ENCODE data around the gene ADCY4. TPM values are rescaled to one million over a fixed set of nuclear protein-coding genes. Genes with fewer than 3 reads are reported as not detected.
A peak's percentile ranks its signal among the peaks of the same experiment; 100 is the strongest.

Gene ADCY4
- total and polyA plus RNA-seq, 2 of the 13 experiments (the other 11 are each of a cell fraction or from before 2014, with no cell fraction given): 0.03 TPM; not detected in 1

DNA sequence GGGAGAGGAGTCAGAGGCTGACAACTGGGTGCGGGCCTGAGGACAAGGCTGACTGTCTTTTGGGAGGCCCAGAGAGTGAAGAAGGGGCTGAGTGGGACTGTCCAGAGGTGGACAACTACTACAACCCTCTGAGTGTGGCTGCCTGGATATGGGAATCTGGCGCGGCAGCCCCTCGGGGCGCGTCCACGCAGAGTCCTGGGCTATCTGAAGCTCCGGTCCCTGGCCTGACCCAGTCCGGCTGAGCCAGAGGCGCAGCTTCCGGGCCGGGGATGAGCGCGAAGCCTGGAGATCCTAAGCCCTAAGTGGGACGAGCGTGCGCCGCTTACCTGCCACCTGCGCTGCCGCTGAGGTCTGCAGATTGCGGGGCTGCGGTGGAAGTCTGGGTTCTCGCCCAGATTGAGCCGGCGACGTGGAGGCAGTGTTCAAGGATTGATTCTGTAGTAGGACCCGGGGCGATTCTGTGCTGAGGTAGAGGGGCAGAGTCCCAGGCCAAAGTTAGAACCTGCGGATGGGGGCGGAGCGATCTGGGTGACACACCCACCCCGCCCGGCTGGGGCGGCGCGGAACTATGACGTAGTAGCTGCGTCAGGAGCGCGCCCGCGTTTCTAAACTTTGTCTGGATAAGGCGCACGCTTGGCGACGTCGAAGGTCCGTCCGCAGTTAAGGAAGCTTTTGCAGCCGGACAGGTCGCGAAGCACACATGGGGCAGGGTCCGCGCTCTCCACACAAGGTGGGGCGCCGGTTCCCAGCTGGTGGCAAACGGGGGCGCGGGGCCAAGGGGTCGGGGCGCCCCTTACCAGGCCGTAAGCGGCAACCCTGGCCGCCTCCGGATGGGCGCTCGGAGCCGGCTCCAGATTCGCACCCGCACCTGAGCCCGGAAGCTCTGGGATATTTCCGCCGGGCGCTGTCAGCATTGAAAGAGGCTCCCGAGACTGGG lies 35.3 kb downstream of the ADCY4 start, which contains the start of the genes DHRS1 and NOP9 (continued):
- TF ChIP-seq, protein P1, sequence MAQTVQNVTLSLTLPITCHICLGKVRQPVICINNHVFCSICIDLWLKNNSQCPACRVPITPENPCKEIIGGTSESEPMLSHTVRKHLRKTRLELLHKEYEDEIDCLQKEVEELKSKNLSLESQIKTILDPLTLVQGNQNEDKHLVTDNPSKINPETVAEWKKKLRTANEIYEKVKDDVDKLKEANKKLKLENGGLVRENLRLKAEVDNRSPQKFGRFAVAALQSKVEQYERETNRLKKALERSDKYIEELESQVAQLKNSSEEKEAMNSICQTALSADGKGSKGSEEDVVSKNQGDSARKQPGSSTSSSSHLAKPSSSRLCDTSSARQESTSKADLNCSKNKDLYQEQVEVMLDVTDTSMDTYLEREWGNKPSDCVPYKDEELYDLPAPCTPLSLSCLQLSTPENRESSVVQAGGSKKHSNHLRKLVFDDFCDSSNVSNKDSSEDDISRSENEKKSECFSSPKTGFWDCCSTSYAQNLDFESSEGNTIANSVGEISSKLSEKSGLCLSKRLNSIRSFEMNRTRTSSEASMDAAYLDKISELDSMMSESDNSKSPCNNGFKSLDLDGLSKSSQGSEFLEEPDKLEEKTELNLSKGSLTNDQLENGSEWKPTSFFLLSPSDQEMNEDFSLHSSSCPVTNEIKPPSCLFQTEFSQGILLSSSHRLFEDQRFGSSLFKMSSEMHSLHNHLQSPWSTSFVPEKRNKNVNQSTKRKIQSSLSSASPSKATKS (CRISPR knock-in tag; IDR thresholded peaks at IDR 0.05): 0 out of 2 replicates have a peak, but pooled peaks have one; percentile 60
- TF ChIP-seq CBX2 (IDR thresholded peaks at IDR 0.05; ENCODE audit: low read depth, low read length) (no peak; the same call in 1 of the 2 replicates), CBX2 (CRISPR knock-in tag; IDR thresholded peaks at IDR 0.05; ENCODE audit: low read depth) (no peak), ZBTB42 (CRISPR knock-in tag; IDR thresholded peaks at IDR 0.05) (peak; percentile 89), NKX3-1 (CRISPR knock-in tag; IDR thresholded peaks at IDR 0.05) (0 out of 2 replicates have a peak, but pooled peaks have one; percentile 88), SOX6 (IDR thresholded peaks at IDR 0.05) (no peak), SOX6 (CRISPR knock-in tag; IDR thresholded peaks at IDR 0.05) (peak; percentile 85), RBAK (CRISPR knock-in tag; IDR thresholded peaks at IDR 0.05) (peak; percentile 84), SOX13 (IDR thresholded peaks at IDR 0.05) (peak; percentile 46), SOX13 (CRISPR knock-in tag; conservative IDR thresholded peaks at IDR 0.05 in 1 of 2, IDR thresholded peaks at IDR 0.05 in 1 of 2) (peak in 1 of 2 experiments; percentile 75; a peak in 3 of 4 replicates), MLXIP (CRISPR knock-in tag; IDR thresholded peaks at IDR 0.05; ENCODE audit: borderline replicate concordance) (peak; percentile 55; the same call in 1 of the 2 replicates), AGO1 (IDR thresholded peaks at IDR 0.05; ENCODE audit: low read depth, low read length, poor library complexity, severe bottlenecking) (peak; percentile 95), ZMYM3 (CRISPR knock-in tag; IDR thresholded peaks at IDR 0.05) (peak; percentile 80; the same call in 1 of the 2 replicates), ISX (CRISPR knock-in tag; conservative IDR thresholded peaks at IDR 0.05) (peak; percentile 74), ZNF326 (CRISPR knock-in tag; IDR thresholded peaks at IDR 0.05; ENCODE audit: borderline replicate concordance) (peak; percentile 31; the same call in 1 of the 2 replicates), ZNF619 (CRISPR knock-in tag; IDR thresholded peaks at IDR 0.05) (peak; percentile 96), ZNF775 (CRISPR knock-in tag; IDR thresholded peaks at IDR 0.05; ENCODE audit: borderline replicate concordance) (peak; percentile 89; the same call in 1 of the 2 replicates), ZNF446 (CRISPR knock-in tag; IDR thresholded peaks at IDR 0.05) (peak; percentile 93; the same call in 1 of the 2 replicates), CC2D1A (CRISPR knock-in tag; IDR thresholded peaks at IDR 0.05) (no peak), HNRNPUL1 (IDR thresholded peaks at IDR 0.05; ENCODE audit: low read depth, low read length) (no peak), MEIS2 (CRISPR knock-in tag; IDR thresholded peaks at IDR 0.05) (peak; percentile 92), ZNF260 (CRISPR knock-in tag; IDR thresholded peaks at IDR 0.05; ENCODE audit: borderline replicate concordance, low read depth) (peak; percentile 97; the same call in 1 of the 2 replicates)
- TF ChIP-seq, protein P2, sequence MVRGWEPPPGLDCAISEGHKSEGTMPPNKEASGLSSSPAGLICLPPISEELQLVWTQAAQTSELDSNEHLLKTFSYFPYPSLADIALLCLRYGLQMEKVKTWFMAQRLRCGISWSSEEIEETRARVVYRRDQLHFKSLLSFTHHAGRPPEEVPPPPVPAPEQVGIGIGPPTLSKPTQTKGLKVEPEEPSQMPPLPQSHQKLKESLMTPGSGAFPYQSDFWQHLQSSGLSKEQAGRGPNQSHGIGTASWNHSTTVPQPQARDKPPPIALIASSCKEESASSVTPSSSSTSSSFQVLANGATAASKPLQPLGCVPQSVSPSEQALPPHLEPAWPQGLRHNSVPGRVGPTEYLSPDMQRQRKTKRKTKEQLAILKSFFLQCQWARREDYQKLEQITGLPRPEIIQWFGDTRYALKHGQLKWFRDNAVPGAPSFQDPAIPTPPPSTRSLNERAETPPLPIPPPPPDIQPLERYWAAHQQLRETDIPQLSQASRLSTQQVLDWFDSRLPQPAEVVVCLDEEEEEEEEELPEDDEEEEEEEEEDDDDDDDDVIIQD (CRISPR knock-in tag; IDR thresholded peaks at IDR 0.05; ENCODE audit: low read depth): peak; percentile 82

All from HepG2 (cell line).